OCI-LY7 (cell line): ENCODE data around the gene SEZ6L. TPM values are rescaled to one million over a fixed set of nuclear protein-coding genes. Genes with fewer than 3 reads are reported as not detected.

Source experiments
- BruUV-seq: library from RNA; stranded (reverse); fragments of 400-500 nt; replicated peaks from 2 replicates; lab custom pipeline; 2021; lab: Mats Ljungman, UMichigan
- CTCF ChIA-PET: fragments of 300-600 bp; sonication (Branson Sonifier 250); formaldehyde crosslinking; loops from one replicate; lab custom pipeline; 2022; ENCODE audit warnings: antibody characterized with exemption; ENCODE audit not compliant: unreplicated experiment; lab: Charles Lee
- POLR2A ChIA-PET: fragments of 300-600 bp; sonication (Branson Sonifier 250); formaldehyde crosslinking; loops from one replicate; lab custom pipeline; 2022; ENCODE audit warnings: antibody characterized with exemption; lab: Charles Lee
- DNase-seq: peaks from one replicate; pipeline ENCODE4 v3.0.0-alpha.2; 2015; ENCODE audit warnings: low spot score
- H2AFZ ChIP-seq: fragments of 200-600 bp; sonication (generic), shearing (Covaris generic); 2 replicates; pipeline ENCODE4 v1.6.1; 2014; ENCODE audit warnings: mild to moderate bottlenecking, antibody characterized with exemption, low read length, moderate library complexity
- H3K27ac ChIP-seq: fragments of 200-600 bp; sonication (generic); 2 replicates; pipeline ENCODE4 v1.5.1; 2014; ENCODE audit warnings: mixed run types, low read depth, mild to moderate bottlenecking, moderate library complexity, low read length, inconsistent platforms; ENCODE audit not compliant: poor library complexity, severe bottlenecking
- H3K36me3 ChIP-seq: fragments of 200-600 bp; sonication (generic); 2 replicates; pipeline ENCODE4 v1.6.1; 2014; ENCODE audit warnings: mild to moderate bottlenecking, antibody characterized with exemption, low read length, moderate library complexity, mixed read lengths; ENCODE audit not compliant: insufficient read depth
- H3K4me1 ChIP-seq: fragments of 200-600 bp; sonication (generic); 2 replicates; pipeline ENCODE4 v1.5.1; 2014; ENCODE audit warnings: mild to moderate bottlenecking, low read length; ENCODE audit not compliant: insufficient read depth, poor library complexity, severe bottlenecking
- H3K4me2 ChIP-seq: fragments of 200-600 bp; sonication (generic); 2 replicates; pipeline ENCODE4 v1.6.1; 2014; ENCODE audit warnings: mild to moderate bottlenecking, low read length
- H3K4me3 ChIP-seq: fragments of 200-600 bp; sonication (generic); 2 replicates; pipeline ENCODE4 v1.5.1; 2014; ENCODE audit warnings: mild to moderate bottlenecking, low read depth, low read length; ENCODE audit not compliant: poor library complexity, severe bottlenecking
- H3K79me2 ChIP-seq: fragments of 200-600 bp; sonication (generic); 2 replicates; pipeline ENCODE4 v1.6.1; 2016; ENCODE audit warnings: low read depth, mild to moderate bottlenecking, low read length, moderate library complexity, mixed read lengths; ENCODE audit not compliant: insufficient read depth
- H3K9me2 ChIP-seq: fragments of 200-600 bp; sonication (generic); 2 replicates; pipeline ENCODE4 v1.6.1; 2016; ENCODE audit warnings: mild to moderate bottlenecking, low read length, mixed read lengths; ENCODE audit not compliant: insufficient read depth
- H3K9me3 ChIP-seq: fragments of 200-600 bp; sonication (generic); 2 replicates; pipeline ENCODE4 v1.6.1; 2014; ENCODE audit warnings: mild to moderate bottlenecking, mixed run types, low read length, mixed read lengths
- H4K20me1 ChIP-seq: fragments of 200-600 bp; sonication (generic); 2 replicates; pipeline ENCODE4 v1.6.1; 2014; ENCODE audit warnings: mild to moderate bottlenecking, antibody characterized with exemption, low read length, moderate library complexity, mixed read lengths; ENCODE audit not compliant: insufficient read depth
- EZH2phosphoT487 ChIP-seq: fragments of 200-600 bp; sonication (generic); IDR thresholded peaks from 2 replicates; pipeline ENCODE4 v1.6.1; 2018; ENCODE audit warnings: low read depth, borderline replicate concordance, mild to moderate bottlenecking, mixed run types, antibody characterized with exemption, low read length, moderate library complexity, mixed read lengths
- intact Hi-C: fragments of 100-400 bp; cut with micrococcal nuclease; formaldehyde crosslinking; loops from one replicate; pipeline ENCODE4 v1.10.0; 2022; ENCODE audit not compliant: unreplicated experiment
- total RNA-seq, 2 experiments: library from RNA; depleted of rRNA in 1 of 2; stranded (reverse); fragments of >200 nt in 1 of 2; shearing (Covaris generic) in 1 of 2; gene quantifications; 2 replicates each; pipeline ENCODE4 v1.2.3, GENCODE V29; 2014 to 2022
- TF ChIP-seq, protein P1 (sequence below): fragments of 200-600 bp; sonication (generic); conservative IDR thresholded peaks from 2 replicates; pipeline ENCODE4 v1.5.1; 2014; ENCODE audit warnings: mild to moderate bottlenecking, antibody characterized with exemption, low read length, moderate library complexity, mixed read lengths

Gene SEZ6L
- total RNA-seq, 2 experiments from 2014 or later = not detected

- CTCF ChIA-PET = no interaction called here
Measured at GRCh38 chr22:26287382-26288225, 118.3 kb downstream of the SEZ6L start.

DNA sequence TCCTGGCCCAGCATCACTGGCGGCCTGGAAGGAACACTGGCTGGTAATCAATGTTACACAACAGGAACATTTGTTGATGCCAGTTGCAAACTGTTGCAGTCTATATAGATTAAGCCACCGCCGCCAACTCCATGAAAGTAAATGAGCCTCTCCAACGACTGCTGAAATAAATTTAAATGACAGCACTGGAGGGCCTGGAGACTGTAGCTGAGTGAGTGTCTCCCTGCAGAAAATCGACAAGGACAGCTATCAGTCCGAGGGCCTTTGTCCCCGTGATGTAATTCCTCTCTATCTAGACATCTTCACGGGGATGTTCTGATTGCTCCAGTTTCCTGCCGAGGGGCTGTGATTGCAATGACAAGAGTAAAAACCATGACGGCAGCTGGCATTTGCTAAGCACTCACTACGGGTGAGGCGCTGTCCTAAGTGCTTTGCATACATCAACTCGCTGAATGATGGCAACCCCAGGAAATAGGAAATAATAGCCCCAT, 120.4 kb downstream of the SEZ6L start:
- H3K36me3 ChIP-seq = no peaks in the 10 kb centered on the region
- no peak overlapping the region for H2AFZ ChIP-seq
- H4K20me1 ChIP-seq = no peaks in the 10 kb centered on the region
- no TSS peak for BruUV-seq
- no peak overlapping the region for H3K4me3 ChIP-seq
- H3K4me1 ChIP-seq = peaks cover 6% of the 10 kb centered on the region
- ChIA-PET POLR2A (no interaction called here), CTCF (no interaction called here)
- no peaks in the 10 kb centered on the region for H3K9me3 ChIP-seq
- DNase-seq = no peak
- intact Hi-C loops = no loop called here
- no peaks in the 10 kb centered on the region for H3K9me2 ChIP-seq
- TF ChIP-seq, protein P1, sequence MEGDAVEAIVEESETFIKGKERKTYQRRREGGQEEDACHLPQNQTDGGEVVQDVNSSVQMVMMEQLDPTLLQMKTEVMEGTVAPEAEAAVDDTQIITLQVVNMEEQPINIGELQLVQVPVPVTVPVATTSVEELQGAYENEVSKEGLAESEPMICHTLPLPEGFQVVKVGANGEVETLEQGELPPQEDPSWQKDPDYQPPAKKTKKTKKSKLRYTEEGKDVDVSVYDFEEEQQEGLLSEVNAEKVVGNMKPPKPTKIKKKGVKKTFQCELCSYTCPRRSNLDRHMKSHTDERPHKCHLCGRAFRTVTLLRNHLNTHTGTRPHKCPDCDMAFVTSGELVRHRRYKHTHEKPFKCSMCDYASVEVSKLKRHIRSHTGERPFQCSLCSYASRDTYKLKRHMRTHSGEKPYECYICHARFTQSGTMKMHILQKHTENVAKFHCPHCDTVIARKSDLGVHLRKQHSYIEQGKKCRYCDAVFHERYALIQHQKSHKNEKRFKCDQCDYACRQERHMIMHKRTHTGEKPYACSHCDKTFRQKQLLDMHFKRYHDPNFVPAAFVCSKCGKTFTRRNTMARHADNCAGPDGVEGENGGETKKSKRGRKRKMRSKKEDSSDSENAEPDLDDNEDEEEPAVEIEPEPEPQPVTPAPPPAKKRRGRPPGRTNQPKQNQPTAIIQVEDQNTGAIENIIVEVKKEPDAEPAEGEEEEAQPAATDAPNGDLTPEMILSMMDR = no peak
- TF ChIP-seq EZH2phosphoT487 = no peak
- H3K4me2 ChIP-seq = no peak overlapping the region
- no peaks in the 10 kb centered on the region for H3K79me2 ChIP-seq
- no peak overlapping the region for H3K27ac ChIP-seq

More at GRCh38 chr22:26287382-26288225, 118.3 kb downstream of the SEZ6L start:
- H3K36me3 ChIP-seq = no peaks in the 10 kb centered on the region
- H3K4me3 ChIP-seq = no peak overlapping the region
- no peak overlapping the region for H3K4me2 ChIP-seq
- POLR2A ChIA-PET = no interaction called here
- no peak overlapping the region for H2AFZ ChIP-seq
- no peaks in the 10 kb centered on the region for H4K20me1 ChIP-seq
- no peak overlapping the region for H3K27ac ChIP-seq
- intact Hi-C loops = no loop called here
- H3K79me2 ChIP-seq = no peaks in the 10 kb centered on the region
- H3K9me2 ChIP-seq = no peaks in the 10 kb centered on the region
- DNase-seq = no peak
- no TSS peak for BruUV-seq
- TF ChIP-seq, protein P1 = no peak
- TF ChIP-seq EZH2phosphoT487 = no peak
- no peaks in the 10 kb centered on the region for H3K4me1 ChIP-seq
- H3K9me3 ChIP-seq = no peaks in the 10 kb centered on the region
